HFF-Myc (cell line): ENCODE data around the gene ACACB.

Source experiments
- DNase-seq: peaks from one replicate; pipeline ENCODE4 v3.0.0-alpha.2; 2011; ENCODE audit warnings: low read depth; ENCODE audit errors: extremely low read depth
- H3K4me3 ChIP-seq: replicated peaks from 2 replicates; pipeline ENCODE4 v1.5.1; 2011; ENCODE audit warnings: low read depth, mild to moderate bottlenecking, control low read depth, low read length
- CTCF ChIP-seq: IDR thresholded peaks from 2 replicates; pipeline ENCODE4 v1.5.1; 2012; ENCODE audit warnings: mild to moderate bottlenecking, low read depth, low read length, control low read depth; ENCODE audit errors: missing control alignments

ACACB gene

GRCh38 chr12:109115758-109116610 lies at the start of gene ACACB:
ACACB (plus strand) TSS chr12:109116587; CDS start chr12:109139406, 22,819 bp downstream.
- no peak for TF ChIP-seq CTCF
- no peak for DNase-seq
- H3K4me3 ChIP-seq = no peak within 1 kb of the TSS

GRCh38 chr12:109069307-109070271 lies 46.8 kb upstream of the ACACB start:
- DNase-seq = no peak
- no peak overlapping the region for H3K4me3 ChIP-seq
- no peak for TF ChIP-seq CTCF

GRCh38 chr12:109074866-109075265 lies 41.5 kb upstream of the ACACB start:
- no peak overlapping the region for H3K4me3 ChIP-seq
- DNase-seq = no peak
- no peak for TF ChIP-seq CTCF

GRCh38 chr12:109082751-109083150 lies 33.6 kb upstream of the ACACB start:
- no peak for TF ChIP-seq CTCF
- no peak overlapping the region for H3K4me3 ChIP-seq
- no peak for DNase-seq

- H3K4me3 ChIP-seq = no peak overlapping the region
- no peak for TF ChIP-seq CTCF
- no peak for DNase-seq
These were observed 32.0 kb upstream of the ACACB start for GRCh38 chr12:109084425-109084824.

GRCh38 chr12:109085590-109085989 lies 30.8 kb upstream of the ACACB start:
- TF ChIP-seq CTCF = no peak
- DNase-seq = no peak
- H3K4me3 ChIP-seq = no peak overlapping the region
